SK-N-MC (cell line): ENCODE measurements around the gene COX17.

Experiments
- DNase-seq: peaks from one replicate; pipeline ENCODE4 v3.0.0-alpha.2; 2011; ENCODE audit warnings: low read depth, low spot score
- H3K27ac ChIP-seq: fragments of 200-600 bp; sonication (generic); 2 replicates; pipeline ENCODE4 v1.5.1; 2016; ENCODE audit warnings: mixed run types
- H3K36me3 ChIP-seq: fragments of 200-600 bp; sonication (generic); 2 replicates; pipeline ENCODE4 v1.6.1; 2017; ENCODE audit warnings: antibody characterized with exemption, low read length, mixed read lengths; ENCODE audit not compliant: insufficient read depth
- H3K4me3 ChIP-seq: fragments of 200-600 bp; sonication (generic); 2 replicates; pipeline ENCODE4 v1.5.1; 2016
- H3K9ac ChIP-seq: fragments of 200-600 bp; sonication (generic); 2 replicates; pipeline ENCODE4 v1.8.0; 2017; ENCODE audit warnings: mixed run types, mixed read lengths; ENCODE audit not compliant: insufficient read length
- H3K9me3 ChIP-seq: fragments of 200-600 bp; sonication (generic); 2 replicates; pipeline ENCODE4 v1.6.1; 2017; ENCODE audit warnings: low read depth, mild to moderate bottlenecking, antibody characterized with exemption, low read length, moderate library complexity, mixed read lengths
- EZH2 ChIP-seq: fragments of 200-600 bp; sonication (generic); IDR thresholded peaks from one replicate; pipeline ENCODE4 v1.6.1; 2017; ENCODE audit warnings: antibody characterized with exemption
- FOXP2 ChIP-seq: optimal IDR thresholded peaks from 2 replicates; pipeline ENCODE3; 2011; ENCODE audit warnings: mild to moderate bottlenecking, moderate library complexity; ENCODE audit not compliant: insufficient read depth; ENCODE audit errors: extremely low read length, control extremely low read depth
- POLR2AphosphoS5 ChIP-seq: IDR thresholded peaks from 2 replicates; pipeline ENCODE4 v1.6.1; 2012; ENCODE audit warnings: mild to moderate bottlenecking, low read depth, low read length, borderline replicate concordance

Gene COX17

GRCh38 chr3:119676771-119677640 is at the start of gene COX17:
COX17 (minus strand) TSS chr3:119677406; CDS start chr3:119677310, 96 bp downstream.
- DNase-seq: peak; percentile 76
- peak within 1 kb of the TSS; percentile 92 for H3K4me3 ChIP-seq
- peak within 1 kb of the TSS; percentile 66 for H3K27ac ChIP-seq
- H3K9ac ChIP-seq: peak within 1 kb of the TSS; percentile 76
- no peaks in the 10 kb centered on the region for H3K9me3 ChIP-seq
- H3K36me3 ChIP-seq: peaks cover 23% of the 10 kb centered on the region
- no peak for TF ChIP-seq EZH2
- TF ChIP-seq POLR2AphosphoS5: peak; percentile 65; the same call in 1 of the 2 replicates

GRCh38 chr3:119726909-119727308 is 49.7 kb upstream of the COX17 start:
- TF ChIP-seq EZH2: no peak
- no peak for TF ChIP-seq FOXP2
- no peak for TF ChIP-seq POLR2AphosphoS5
- no peak for DNase-seq
- H3K36me3 ChIP-seq: no peaks in the 10 kb centered on the region

GRCh38 chr3:119723022-119723421 is 45.8 kb upstream of the COX17 start:
- Histone ChIP-seq H3K27ac (no peak overlapping the region), H3K9me3 (no peaks in the 10 kb centered on the region), H3K4me3 (no peak overlapping the region), H3K9ac (no peak overlapping the region), H3K36me3 (no peaks in the 10 kb centered on the region)
- no peak for TF ChIP-seq POLR2AphosphoS5
- TF ChIP-seq EZH2: no peak
- TF ChIP-seq FOXP2: no peak
- no peak for DNase-seq

More at GRCh38 chr3:119726909-119727308, 49.7 kb upstream of the COX17 start:
- H3K9ac ChIP-seq: no peak overlapping the region
- H3K4me3 ChIP-seq: no peak overlapping the region
- H3K9me3 ChIP-seq: no peaks in the 10 kb centered on the region
- H3K27ac ChIP-seq: no peak overlapping the region

- Histone ChIP-seq H3K9me3 (no peaks in the 10 kb centered on the region), H3K36me3 (no peaks in the 10 kb centered on the region), H3K27ac (no peak overlapping the region), H3K4me3 (no peak overlapping the region), H3K9ac (no peak overlapping the region)
- no peak for DNase-seq
- TF ChIP-seq EZH2 (no peak), POLR2AphosphoS5 (no peak), FOXP2 (no peak)
These were observed 40.3 kb upstream of the COX17 start for GRCh38 chr3:119717520-119717919.

GRCh38 chr3:119716998-119717397 is 39.8 kb upstream of the COX17 start:
- DNase-seq: no peak
- TF ChIP-seq EZH2 (no peak), POLR2AphosphoS5 (no peak), FOXP2 (no peak)
- H3K9me3 ChIP-seq: no peaks in the 10 kb centered on the region
- H3K4me3 ChIP-seq: no peak overlapping the region
- no peak overlapping the region for H3K27ac ChIP-seq
- H3K9ac ChIP-seq: no peak overlapping the region
- no peaks in the 10 kb centered on the region for H3K36me3 ChIP-seq

- H3K4me3 ChIP-seq: no peak overlapping the region
- TF ChIP-seq POLR2AphosphoS5: no peak
- no peak for TF ChIP-seq FOXP2
- no peak for TF ChIP-seq EZH2
- no peaks in the 10 kb centered on the region for H3K9me3 ChIP-seq
These were observed 37.9 kb upstream of the COX17 start for GRCh38 chr3:119715105-119715504.

GRCh38 chr3:119703820-119704531 is 26.8 kb upstream of the COX17 start:
- Histone ChIP-seq H3K36me3 (no peaks in the 10 kb centered on the region), H3K4me3 (no peak overlapping the region), H3K27ac (no peak overlapping the region), H3K9me3 (no peaks in the 10 kb centered on the region), H3K9ac (no peak overlapping the region)
- TF ChIP-seq EZH2: no peak
- TF ChIP-seq FOXP2: no peak
- no peak for TF ChIP-seq POLR2AphosphoS5
- no peak for DNase-seq

More at GRCh38 chr3:119715105-119715504, 37.9 kb upstream of the COX17 start:
- no peak for DNase-seq
- H3K36me3 ChIP-seq: no peaks in the 10 kb centered on the region
- no peak overlapping the region for H3K9ac ChIP-seq
- no peak overlapping the region for H3K27ac ChIP-seq
